Nephron progenitor cell (in vitro differentiated cells): ENCODE results near the gene TRIM8.

Experiments used
- DNase-seq: peaks from one replicate; pipeline ENCODE4 v3.0.0; 2021
- H3K27ac Mint-ChIP-seq: 2 replicates; pipeline ENCODE4 v1.8.0; 2021; ENCODE audit warnings: mild to moderate bottlenecking, moderate library complexity, mixed read lengths
- H3K27me3 Mint-ChIP-seq: 2 replicates; pipeline ENCODE4 v1.8.0; 2021; ENCODE audit warnings: mild to moderate bottlenecking, low read depth, mixed read lengths; ENCODE audit not compliant: poor library complexity
- H3K36me3 Mint-ChIP-seq: 2 replicates; pipeline ENCODE4 v1.8.0; 2021; ENCODE audit warnings: low read depth, mixed read lengths
- H3K4me1 Mint-ChIP-seq: 2 replicates; pipeline ENCODE4 v1.8.0; 2021; ENCODE audit warnings: mixed read lengths
- H3K4me3 Mint-ChIP-seq: 2 replicates; pipeline ENCODE4 v1.8.0; 2021; ENCODE audit warnings: mild to moderate bottlenecking, moderate library complexity, mixed read lengths
- H3K9me3 Mint-ChIP-seq: 2 replicates; pipeline ENCODE4 v1.8.0; 2021; ENCODE audit warnings: mild to moderate bottlenecking, moderate library complexity, mixed read lengths
- TF ChIP-seq, protein P1 (sequence below): fragments of 200-600 bp; sonication (generic); IDR thresholded peaks from 2 replicates; pipeline ENCODE4 v1.5.0; 2021; ENCODE audit warnings: antibody characterized with exemption

The TRIM8 gene

DNA sequence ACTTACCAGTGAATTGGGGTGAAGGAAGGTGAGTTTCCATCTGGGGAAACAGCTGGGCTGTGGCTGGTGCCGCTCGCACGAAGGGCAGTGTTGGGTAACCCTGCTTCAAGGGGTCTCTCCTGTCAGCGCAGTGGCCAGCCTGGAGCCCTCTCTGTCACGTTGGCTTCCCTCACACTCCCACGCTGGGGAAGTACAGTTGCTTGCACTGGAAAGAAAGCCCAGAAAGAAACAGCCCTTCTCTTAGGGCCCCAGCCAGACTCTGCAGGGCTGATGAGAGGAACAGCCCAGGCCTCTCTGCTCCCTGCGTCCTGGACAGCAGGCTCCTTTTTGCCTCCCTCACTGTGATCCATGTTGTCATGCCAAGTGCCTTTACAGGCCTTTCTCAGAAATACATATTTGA is 40.3 kb upstream of the TRIM8 start:
- TF ChIP-seq, protein P1, sequence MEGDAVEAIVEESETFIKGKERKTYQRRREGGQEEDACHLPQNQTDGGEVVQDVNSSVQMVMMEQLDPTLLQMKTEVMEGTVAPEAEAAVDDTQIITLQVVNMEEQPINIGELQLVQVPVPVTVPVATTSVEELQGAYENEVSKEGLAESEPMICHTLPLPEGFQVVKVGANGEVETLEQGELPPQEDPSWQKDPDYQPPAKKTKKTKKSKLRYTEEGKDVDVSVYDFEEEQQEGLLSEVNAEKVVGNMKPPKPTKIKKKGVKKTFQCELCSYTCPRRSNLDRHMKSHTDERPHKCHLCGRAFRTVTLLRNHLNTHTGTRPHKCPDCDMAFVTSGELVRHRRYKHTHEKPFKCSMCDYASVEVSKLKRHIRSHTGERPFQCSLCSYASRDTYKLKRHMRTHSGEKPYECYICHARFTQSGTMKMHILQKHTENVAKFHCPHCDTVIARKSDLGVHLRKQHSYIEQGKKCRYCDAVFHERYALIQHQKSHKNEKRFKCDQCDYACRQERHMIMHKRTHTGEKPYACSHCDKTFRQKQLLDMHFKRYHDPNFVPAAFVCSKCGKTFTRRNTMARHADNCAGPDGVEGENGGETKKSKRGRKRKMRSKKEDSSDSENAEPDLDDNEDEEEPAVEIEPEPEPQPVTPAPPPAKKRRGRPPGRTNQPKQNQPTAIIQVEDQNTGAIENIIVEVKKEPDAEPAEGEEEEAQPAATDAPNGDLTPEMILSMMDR = no peak
- Mint-ChIP-seq H3K27me3 (no peaks in the 10 kb centered on the region), H3K9me3 (no peaks in the 10 kb centered on the region), H3K4me1 (peaks cover 46% of the 10 kb centered on the region), H3K4me3 (no peak overlapping the region), H3K36me3 (peaks cover 19% of the 10 kb centered on the region), H3K27ac (peak overlapping the region; percentile 91)
- no peak for DNase-seq

DNA sequence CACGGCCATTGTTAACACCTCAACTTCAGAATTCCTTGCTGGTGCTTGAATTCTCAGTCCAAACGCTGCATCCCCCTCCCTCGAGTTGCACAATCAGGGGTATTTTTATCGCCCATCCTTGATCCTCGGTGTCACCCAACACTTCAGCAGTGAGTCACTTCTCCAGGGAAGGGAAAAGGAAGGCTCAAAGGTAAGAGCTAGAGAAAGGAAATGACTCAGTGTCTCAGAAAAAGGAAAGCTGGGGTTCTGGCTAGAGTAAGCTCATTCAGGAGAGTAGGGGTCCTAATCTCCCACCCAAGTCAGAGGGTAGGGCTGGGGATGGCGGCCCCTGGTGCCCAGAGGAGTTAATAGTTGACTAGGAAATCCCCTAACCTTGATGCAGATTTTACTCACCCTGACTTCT is 39.8 kb upstream of the TRIM8 start:
- no peaks in the 10 kb centered on the region for H3K9me3 Mint-ChIP-seq
- no peak for DNase-seq
- TF ChIP-seq, protein P1 = no peak
- H3K4me1 Mint-ChIP-seq = peaks cover 42% of the 10 kb centered on the region
- H3K4me3 Mint-ChIP-seq = no peak overlapping the region
- no peaks in the 10 kb centered on the region for H3K27me3 Mint-ChIP-seq
- peaks cover 16% of the 10 kb centered on the region for H3K36me3 Mint-ChIP-seq
- peak overlapping the region; percentile 91 for H3K27ac Mint-ChIP-seq

DNA sequence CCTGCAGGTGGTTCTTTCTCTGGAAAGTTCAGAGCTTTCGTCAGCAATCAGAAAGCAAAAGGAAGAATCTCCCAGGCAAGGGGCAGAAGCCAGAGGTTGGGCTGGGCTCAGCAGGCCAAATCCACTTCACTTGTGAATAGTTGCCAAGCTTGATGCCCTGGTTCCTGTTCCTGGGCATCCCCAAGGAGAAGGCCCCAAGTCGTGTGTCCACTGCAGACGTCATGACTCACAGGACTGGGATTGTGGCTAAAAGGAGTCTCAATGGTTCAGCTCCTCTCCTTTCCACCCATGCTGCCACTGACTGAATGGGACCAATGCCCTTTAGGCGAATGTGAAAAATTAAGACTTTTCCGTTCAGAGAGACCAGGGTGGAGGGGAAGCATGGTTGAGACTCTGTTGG is 38.6 kb upstream of the TRIM8 start:
- no peak overlapping the region for H3K4me3 Mint-ChIP-seq
- no peak overlapping the region for H3K27ac Mint-ChIP-seq
- H3K4me1 Mint-ChIP-seq = peaks cover 37% of the 10 kb centered on the region
- H3K27me3 Mint-ChIP-seq = no peaks in the 10 kb centered on the region
- TF ChIP-seq, protein P1 = no peak
- peaks cover 20% of the 10 kb centered on the region for H3K36me3 Mint-ChIP-seq
- H3K9me3 Mint-ChIP-seq = no peaks in the 10 kb centered on the region
- DNase-seq = no peak

DNA sequence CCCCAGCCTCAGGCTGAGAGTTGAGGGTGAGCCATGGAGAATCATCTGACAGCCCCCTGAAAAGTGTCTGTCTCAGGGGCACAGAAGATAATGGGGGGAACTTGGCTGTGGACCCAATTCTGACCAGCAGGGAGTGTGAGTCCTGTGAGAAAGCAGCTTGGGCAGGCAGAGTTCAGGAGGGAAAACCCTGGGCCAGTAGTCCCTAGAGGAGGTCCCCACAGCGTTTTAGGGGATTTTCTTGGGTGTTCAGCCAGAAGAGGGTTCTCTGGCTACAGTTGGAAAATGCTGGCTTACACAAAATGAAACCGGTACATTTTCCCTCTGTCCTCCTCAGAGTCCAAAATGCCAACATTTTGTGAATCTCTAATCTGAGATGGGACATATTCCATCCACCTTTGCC is 35.8 kb upstream of the TRIM8 start:
- Mint-ChIP-seq H3K4me3 (no peak overlapping the region), H3K4me1 (peaks cover 42% of the 10 kb centered on the region), H3K36me3 (peaks cover 24% of the 10 kb centered on the region), H3K9me3 (no peaks in the 10 kb centered on the region), H3K27me3 (no peaks in the 10 kb centered on the region), H3K27ac (no peak overlapping the region)
- no peak for DNase-seq
- TF ChIP-seq, protein P1 = no peak

DNA sequence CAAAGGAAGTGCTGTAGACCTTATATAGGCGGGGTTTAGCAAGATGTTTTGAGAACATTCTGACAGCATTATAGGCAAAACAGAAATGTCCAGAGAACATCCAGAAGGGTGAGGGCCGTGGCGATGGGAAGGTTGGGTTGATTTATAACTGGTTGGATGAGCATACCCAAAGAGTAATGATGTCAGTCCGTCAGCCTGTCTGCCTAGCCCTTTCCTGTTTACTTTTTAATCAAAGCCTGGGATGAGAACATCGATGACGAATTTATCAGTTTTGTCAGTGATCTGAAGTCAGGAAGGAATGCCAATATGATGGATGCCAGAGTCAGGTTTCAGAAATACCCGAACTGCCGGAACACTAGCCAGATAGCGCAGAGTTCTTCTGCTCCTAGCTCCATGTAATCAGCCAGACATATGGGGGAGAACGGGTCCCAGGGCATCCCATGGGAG is 33.8 kb upstream of the TRIM8 start:
- Mint-ChIP-seq H3K9me3 (no peaks in the 10 kb centered on the region), H3K4me1 (peaks cover 45% of the 10 kb centered on the region), H3K36me3 (peaks cover 19% of the 10 kb centered on the region), H3K4me3 (no peak overlapping the region), H3K27me3 (peaks cover 3% of the 10 kb centered on the region), H3K27ac (peak overlapping the region; percentile 64)
- no peak for DNase-seq
- TF ChIP-seq, protein P1 = no peak

DNA sequence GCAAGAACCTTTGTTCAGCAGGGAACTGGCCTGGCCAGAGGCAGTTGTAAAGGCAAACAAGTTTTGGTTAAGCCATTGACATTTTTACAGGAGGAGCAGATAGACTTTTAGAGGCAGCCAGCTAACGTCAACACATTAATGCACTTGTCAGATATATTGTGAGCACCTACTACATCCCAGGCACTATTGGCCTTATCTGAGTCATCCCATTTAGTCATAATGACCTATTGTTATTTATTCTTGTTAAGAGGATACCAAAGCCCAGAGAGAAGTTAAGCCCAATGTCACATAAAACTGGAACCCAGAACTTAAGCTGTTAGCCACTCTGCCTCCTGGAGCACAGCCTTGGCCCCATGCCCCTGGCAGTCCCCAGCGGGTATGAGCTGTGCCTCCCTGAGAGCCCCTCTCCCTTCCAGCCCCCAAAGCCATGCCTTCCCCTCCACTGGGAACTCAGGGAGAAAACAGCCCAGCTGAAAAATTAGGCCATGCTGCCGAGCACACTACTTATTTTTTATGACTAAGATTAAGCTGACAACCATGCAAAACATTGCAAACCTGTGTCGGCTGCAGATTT is 32.7 kb upstream of the TRIM8 start:
- peaks cover 11% of the 10 kb centered on the region for H3K36me3 Mint-ChIP-seq

More for the DNA sequence above, 32.7 kb upstream of the TRIM8 start:
- Mint-ChIP-seq H3K4me1 (peaks cover 57% of the 10 kb centered on the region), H3K27me3 (peaks cover 3% of the 10 kb centered on the region), H3K4me3 (no peak overlapping the region), H3K9me3 (no peaks in the 10 kb centered on the region), H3K27ac (no peak overlapping the region)
- TF ChIP-seq, protein P1 = no peak
- no peak for DNase-seq
